ENCODE results near the gene NLRP10.

DNA sequence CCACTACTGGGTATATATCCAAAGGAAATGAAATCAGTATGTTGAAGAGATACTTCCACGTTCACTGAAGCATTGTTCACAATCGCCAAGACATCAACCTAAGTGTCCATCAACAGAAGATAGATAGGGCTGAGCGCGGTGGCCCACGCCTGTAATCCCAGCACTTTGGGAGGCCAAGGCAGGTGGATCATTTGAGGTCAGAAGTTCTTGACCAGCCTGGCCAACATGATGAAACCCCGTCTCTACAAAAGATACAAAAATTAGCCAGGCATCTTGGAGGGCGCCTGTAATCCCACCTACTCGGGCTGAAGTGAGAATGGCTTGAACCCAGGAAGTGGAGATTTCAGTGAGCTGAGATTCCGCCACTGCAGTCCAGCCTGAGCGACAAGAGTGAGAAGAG lies 34.5 kb upstream of the NLRP10 start:
- no peak for TF ChIP-seq YY1 (IDR thresholded peaks at IDR 0.05; ENCODE audit: insufficient read depth, insufficient read length)
- TF ChIP-seq ZNF274 (IDR thresholded peaks at IDR 0.05; ENCODE audit: low read depth, low read length) = no peak
- no peak for TF ChIP-seq SUZ12 (IDR thresholded peaks at IDR 0.05; ENCODE audit: extremely low read depth, insufficient read depth, insufficient read length)
